ENCODE measurements around the gene NUCB2.

- TF ChIP-seq CTCF (IDR thresholded peaks at IDR 0.05; ENCODE audit: low read depth, low read length) (no peak), EZH2phosphoT487 (IDR thresholded peaks at IDR 0.05; ENCODE audit: low read depth) (no peak)
These were observed 95.1 kb downstream of the NUCB2 start for GRCh38 chr11:17371614-17372013.

Data from OCI-LY3 (cell line).